Measurements from ENCODE around the gene ZNF710. TPM values are rescaled to one million over a fixed set of nuclear protein-coding genes. Genes with fewer than 3 reads are reported as not detected.

The ZNF710 gene
- total and polyA plus RNA-seq, 2 experiments from 2014 or later = 15.9 to 18.2 TPM

DNA sequence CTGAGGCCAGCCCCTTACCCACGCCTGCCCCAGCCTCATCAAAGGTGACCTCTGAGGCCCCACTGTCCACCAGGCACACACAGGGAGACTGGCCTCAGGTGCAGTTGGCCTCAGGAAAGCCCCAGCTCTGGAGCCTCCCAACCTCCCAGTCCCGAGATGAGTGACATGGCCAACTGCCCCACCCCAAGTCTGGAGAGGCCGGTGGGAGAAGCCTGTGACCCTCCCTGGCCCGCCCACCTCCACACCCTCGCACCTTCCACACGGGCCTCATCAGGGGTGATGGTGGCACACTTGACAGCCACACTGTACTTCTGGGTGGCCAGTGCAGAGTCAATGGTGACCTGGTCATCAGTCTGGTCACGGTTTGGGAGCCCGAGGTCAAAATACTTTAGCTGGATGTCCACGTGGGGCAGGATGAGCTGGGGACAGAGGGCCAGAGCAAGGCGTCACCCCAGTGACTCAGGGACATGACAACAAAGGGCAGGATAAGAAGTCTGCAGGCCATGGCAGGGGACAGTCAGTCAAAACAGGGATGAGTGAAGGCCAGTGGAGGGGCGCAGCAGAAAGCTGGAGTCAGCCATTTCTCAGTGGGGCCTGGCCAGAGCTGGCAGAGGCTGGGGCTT is 89.2 kb downstream of the ZNF710 start:
- peaks cover 3% of the 10 kb centered on the region; the same call in 1 of the 2 replicates for H4K20me1 ChIP-seq (replicated peaks; ENCODE audit: insufficient read depth)
- no peaks in the 10 kb centered on the region for H3K36me3 ChIP-seq (ENCODE audit: insufficient read depth)
- no peaks in the 10 kb centered on the region for H3K4me1 ChIP-seq (ENCODE audit: insufficient read depth)
- ATAC-seq = no peak
- H3K27ac ChIP-seq (ENCODE audit: low read depth) = no peak overlapping the region
- H3K36me3 Mint-ChIP-seq (ENCODE audit: low read depth) = peaks cover 52% of the 10 kb centered on the region
- no peaks in the 10 kb centered on the region; the same call in 1 of the 2 replicates for H3F3A ChIP-seq (replicated peaks; ENCODE audit: low read depth)
- H2AFZ ChIP-seq = no peak overlapping the region
- H3K9me2 ChIP-seq (ENCODE audit: insufficient read depth) = no peaks in the 10 kb centered on the region; the same call in 1 of the 2 replicates
- peaks cover 13% of the 10 kb centered on the region for H3K9me3 Mint-ChIP-seq
- no peak overlapping the region for H3K4me3 ChIP-seq
- H3K4me2 ChIP-seq = no peak overlapping the region
- no peak overlapping the region for H3K27ac Mint-ChIP-seq
- no peaks in the 10 kb centered on the region for H3K27me3 ChIP-seq (ENCODE audit: insufficient read depth)
- TF ChIP-seq JUNB (IDR thresholded peaks at IDR 0.05; ENCODE audit: unreplicated experiment) = no peak
- TF ChIP-seq, protein P1, sequence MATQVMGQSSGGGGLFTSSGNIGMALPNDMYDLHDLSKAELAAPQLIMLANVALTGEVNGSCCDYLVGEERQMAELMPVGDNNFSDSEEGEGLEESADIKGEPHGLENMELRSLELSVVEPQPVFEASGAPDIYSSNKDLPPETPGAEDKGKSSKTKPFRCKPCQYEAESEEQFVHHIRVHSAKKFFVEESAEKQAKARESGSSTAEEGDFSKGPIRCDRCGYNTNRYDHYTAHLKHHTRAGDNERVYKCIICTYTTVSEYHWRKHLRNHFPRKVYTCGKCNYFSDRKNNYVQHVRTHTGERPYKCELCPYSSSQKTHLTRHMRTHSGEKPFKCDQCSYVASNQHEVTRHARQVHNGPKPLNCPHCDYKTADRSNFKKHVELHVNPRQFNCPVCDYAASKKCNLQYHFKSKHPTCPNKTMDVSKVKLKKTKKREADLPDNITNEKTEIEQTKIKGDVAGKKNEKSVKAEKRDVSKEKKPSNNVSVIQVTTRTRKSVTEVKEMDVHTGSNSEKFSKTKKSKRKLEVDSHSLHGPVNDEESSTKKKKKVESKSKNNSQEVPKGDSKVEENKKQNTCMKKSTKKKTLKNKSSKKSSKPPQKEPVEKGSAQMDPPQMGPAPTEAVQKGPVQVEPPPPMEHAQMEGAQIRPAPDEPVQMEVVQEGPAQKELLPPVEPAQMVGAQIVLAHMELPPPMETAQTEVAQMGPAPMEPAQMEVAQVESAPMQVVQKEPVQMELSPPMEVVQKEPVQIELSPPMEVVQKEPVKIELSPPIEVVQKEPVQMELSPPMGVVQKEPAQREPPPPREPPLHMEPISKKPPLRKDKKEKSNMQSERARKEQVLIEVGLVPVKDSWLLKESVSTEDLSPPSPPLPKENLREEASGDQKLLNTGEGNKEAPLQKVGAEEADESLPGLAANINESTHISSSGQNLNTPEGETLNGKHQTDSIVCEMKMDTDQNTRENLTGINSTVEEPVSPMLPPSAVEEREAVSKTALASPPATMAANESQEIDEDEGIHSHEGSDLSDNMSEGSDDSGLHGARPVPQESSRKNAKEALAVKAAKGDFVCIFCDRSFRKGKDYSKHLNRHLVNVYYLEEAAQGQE (IDR thresholded peaks at IDR 0.05; ENCODE audit: unreplicated experiment) = no peak
- TF ChIP-seq, protein P2, sequence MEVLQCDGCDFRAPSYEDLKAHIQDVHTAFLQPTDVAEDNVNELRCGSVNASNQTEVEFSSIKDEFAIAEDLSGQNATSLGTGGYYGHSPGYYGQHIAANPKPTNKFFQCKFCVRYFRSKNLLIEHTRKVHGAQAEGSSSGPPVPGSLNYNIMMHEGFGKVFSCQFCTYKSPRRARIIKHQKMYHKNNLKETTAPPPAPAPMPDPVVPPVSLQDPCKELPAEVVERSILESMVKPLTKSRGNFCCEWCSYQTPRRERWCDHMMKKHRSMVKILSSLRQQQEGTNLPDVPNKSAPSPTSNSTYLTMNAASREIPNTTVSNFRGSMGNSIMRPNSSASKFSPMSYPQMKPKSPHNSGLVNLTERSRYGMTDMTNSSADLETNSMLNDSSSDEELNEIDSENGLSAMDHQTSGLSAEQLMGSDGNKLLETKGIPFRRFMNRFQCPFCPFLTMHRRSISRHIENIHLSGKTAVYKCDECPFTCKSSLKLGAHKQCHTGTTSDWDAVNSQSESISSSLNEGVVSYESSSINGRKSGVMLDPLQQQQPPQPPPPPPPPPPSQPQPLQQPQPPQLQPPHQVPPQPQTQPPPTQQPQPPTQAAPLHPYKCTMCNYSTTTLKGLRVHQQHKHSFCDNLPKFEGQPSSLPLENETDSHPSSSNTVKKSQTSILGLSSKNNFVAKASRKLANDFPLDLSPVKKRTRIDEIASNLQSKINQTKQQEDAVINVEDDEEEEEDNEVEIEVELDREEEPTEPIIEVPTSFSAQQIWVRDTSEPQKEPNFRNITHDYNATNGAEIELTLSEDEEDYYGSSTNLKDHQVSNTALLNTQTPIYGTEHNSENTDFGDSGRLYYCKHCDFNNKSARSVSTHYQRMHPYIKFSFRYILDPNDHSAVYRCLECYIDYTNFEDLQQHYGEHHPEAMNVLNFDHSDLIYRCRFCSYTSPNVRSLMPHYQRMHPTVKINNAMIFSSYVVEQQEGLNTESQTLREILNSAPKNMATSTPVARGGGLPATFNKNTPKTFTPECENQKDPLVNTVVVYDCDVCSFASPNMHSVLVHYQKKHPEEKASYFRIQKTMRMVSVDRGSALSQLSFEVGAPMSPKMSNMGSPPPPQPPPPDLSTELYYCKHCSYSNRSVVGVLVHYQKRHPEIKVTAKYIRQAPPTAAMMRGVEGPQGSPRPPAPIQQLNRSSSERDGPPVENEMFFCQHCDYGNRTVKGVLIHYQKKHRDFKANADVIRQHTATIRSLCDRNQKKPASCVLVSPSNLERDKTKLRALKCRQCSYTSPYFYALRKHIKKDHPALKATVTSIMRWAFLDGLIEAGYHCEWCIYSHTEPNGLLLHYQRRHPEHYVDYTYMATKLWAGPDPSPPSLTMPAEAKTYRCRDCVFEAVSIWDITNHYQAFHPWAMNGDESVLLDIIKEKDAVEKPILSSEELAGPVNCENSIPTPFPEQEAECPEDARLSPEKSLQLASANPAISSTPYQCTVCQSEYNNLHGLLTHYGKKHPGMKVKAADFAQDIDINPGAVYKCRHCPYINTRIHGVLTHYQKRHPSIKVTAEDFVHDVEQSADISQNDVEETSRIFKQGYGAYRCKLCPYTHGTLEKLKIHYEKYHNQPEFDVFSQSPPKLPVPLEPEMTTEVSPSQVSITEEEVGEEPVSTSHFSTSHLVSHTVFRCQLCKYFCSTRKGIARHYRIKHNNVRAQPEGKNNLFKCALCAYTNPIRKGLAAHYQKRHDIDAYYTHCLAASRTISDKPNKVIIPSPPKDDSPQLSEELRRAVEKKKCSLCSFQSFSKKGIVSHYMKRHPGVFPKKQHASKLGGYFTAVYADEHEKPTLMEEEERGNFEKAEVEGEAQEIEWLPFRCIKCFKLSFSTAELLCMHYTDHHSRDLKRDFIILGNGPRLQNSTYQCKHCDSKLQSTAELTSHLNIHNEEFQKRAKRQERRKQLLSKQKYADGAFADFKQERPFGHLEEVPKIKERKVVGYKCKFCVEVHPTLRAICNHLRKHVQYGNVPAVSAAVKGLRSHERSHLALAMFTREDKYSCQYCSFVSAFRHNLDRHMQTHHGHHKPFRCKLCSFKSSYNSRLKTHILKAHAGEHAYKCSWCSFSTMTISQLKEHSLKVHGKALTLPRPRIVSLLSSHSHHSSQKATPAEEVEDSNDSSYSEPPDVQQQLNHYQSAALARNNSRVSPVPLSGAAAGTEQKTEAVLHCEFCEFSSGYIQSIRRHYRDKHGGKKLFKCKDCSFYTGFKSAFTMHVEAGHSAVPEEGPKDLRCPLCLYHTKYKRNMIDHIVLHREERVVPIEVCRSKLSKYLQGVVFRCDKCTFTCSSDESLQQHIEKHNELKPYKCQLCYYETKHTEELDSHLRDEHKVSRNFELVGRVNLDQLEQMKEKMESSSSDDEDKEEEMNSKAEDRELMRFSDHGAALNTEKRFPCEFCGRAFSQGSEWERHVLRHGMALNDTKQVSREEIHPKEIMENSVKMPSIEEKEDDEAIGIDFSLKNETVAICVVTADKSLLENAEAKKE (CRISPR knock-in tag; IDR thresholded peaks at IDR 0.05) = no peak
- no peak for TF ChIP-seq EZH2 (IDR thresholded peaks at IDR 0.05; ENCODE audit: low read depth, unreplicated experiment)
- no peak for TF ChIP-seq STAT1 (IDR thresholded peaks at IDR 0.05; ENCODE audit: unreplicated experiment)
- no peak for TF ChIP-seq ZNF331 (CRISPR knock-in tag; IDR thresholded peaks at IDR 0.05; ENCODE audit: low read depth)
- no peak for TF ChIP-seq NANOG (IDR thresholded peaks at IDR 0.05; ENCODE audit: borderline replicate concordance)
- no peak for TF ChIP-seq CREB1 (CRISPR knock-in tag; IDR thresholded peaks at IDR 0.05; ENCODE audit: low read depth)
- no peak for TF ChIP-seq ZNF114 (CRISPR knock-in tag; IDR thresholded peaks at IDR 0.05)
- TF ChIP-seq, protein P3, sequence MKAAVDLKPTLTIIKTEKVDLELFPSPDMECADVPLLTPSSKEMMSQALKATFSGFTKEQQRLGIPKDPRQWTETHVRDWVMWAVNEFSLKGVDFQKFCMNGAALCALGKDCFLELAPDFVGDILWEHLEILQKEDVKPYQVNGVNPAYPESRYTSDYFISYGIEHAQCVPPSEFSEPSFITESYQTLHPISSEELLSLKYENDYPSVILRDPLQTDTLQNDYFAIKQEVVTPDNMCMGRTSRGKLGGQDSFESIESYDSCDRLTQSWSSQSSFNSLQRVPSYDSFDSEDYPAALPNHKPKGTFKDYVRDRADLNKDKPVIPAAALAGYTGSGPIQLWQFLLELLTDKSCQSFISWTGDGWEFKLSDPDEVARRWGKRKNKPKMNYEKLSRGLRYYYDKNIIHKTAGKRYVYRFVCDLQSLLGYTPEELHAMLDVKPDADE (IDR thresholded peaks at IDR 0.05) = no peak
- TF ChIP-seq, protein P4, sequence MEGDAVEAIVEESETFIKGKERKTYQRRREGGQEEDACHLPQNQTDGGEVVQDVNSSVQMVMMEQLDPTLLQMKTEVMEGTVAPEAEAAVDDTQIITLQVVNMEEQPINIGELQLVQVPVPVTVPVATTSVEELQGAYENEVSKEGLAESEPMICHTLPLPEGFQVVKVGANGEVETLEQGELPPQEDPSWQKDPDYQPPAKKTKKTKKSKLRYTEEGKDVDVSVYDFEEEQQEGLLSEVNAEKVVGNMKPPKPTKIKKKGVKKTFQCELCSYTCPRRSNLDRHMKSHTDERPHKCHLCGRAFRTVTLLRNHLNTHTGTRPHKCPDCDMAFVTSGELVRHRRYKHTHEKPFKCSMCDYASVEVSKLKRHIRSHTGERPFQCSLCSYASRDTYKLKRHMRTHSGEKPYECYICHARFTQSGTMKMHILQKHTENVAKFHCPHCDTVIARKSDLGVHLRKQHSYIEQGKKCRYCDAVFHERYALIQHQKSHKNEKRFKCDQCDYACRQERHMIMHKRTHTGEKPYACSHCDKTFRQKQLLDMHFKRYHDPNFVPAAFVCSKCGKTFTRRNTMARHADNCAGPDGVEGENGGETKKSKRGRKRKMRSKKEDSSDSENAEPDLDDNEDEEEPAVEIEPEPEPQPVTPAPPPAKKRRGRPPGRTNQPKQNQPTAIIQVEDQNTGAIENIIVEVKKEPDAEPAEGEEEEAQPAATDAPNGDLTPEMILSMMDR (conservative IDR thresholded peaks at IDR 0.05; ENCODE audit: low read depth in 2 of 2) = no peak
- no peak for TF ChIP-seq EZH2phosphoT487 (IDR thresholded peaks at IDR 0.05; ENCODE audit: unreplicated experiment)
- no peak for TF ChIP-seq POLR2AphosphoS5 (IDR thresholded peaks at IDR 0.05; ENCODE audit: low read depth)
- peaks cover 3% of the 10 kb centered on the region for H3K4me1 Mint-ChIP-seq
- no peak overlapping the region for H3K4me3 Mint-ChIP-seq
- no peak for DNase-seq (ENCODE audit: low spot score)
- H3K27me3 Mint-ChIP-seq (ENCODE audit: insufficient read depth, low read depth, poor library complexity) = peaks cover 19% of the 10 kb centered on the region
- no peaks in the 10 kb centered on the region for H3K79me2 ChIP-seq (replicated peaks; ENCODE audit: insufficient read depth)
